ENCODE results near the gene MYBPC3. TPM values are rescaled to one million over a fixed set of nuclear protein-coding genes. Genes with fewer than 3 reads are reported as not detected.

MYBPC3 gene
- total RNA-seq, 4 donors from 2014 or later = 0.21 to 0.57 TPM; not detected in 2

DNA sequence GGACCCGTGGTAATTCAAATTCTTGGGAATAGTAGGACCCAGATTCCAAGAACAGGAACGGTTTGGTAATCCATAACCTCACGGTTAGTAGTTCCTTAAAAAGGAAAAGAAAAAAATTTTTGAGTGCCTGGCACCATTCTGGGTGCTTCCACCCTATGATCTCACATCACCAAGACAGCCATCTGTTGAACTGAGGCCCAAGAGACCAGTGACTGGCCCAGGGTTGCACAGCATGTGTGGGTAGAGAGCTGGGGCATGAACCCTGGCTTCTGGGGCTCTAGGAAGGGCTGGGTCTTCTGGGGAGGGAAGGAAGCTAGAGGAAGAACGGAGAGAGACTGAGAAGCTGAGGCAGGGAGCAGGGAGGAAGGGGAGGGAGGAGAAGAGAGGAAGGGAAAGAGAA, 30.6 kb upstream of the MYBPC3 start:
- DNase-seq (ENCODE audit: low spot score in 2 of 2) = no peak
- H3K27ac ChIP-seq = no peak overlapping the region
- H3K9me3 ChIP-seq = no peaks in the 10 kb centered on the region
- H3K4me3 ChIP-seq = no peak overlapping the region
- WGBS = 62% methylated on average over 4 of the region's 4 CpGs
- peaks cover 7% of the 10 kb centered on the region for H3K4me1 ChIP-seq
- H3K36me3 ChIP-seq = no peaks in the 10 kb centered on the region
- TF ChIP-seq CTCF (IDR thresholded peaks at IDR 0.05) (no peak), EP300 (IDR thresholded peaks at IDR 0.05) (no peak), POLR2A (IDR thresholded peaks at IDR 0.05) (no peak), POLR2AphosphoS5 (IDR thresholded peaks at IDR 0.05) (no peak)
- no peaks in the 10 kb centered on the region for H3K27me3 ChIP-seq

DNA sequence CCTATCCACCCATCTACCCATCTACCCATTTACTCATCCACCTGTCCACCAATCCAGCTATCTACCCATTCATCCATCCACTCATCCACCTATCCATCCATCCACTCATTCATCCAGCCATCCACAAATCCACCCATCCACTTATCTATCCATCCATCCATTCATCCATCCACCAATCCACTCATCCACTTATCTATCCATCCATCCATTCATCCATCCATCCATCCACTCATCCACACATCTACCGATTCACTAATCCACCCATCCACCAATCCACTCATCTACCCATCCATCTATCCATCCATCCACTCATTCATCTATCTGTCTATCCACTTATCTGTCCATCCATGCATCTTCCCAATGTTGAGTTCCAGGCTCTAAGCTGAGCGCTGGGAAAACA, 27.6 kb upstream of the MYBPC3 start:
- no peak overlapping the region for H3K27ac ChIP-seq
- H3K4me3 ChIP-seq = no peak overlapping the region
- no peaks in the 10 kb centered on the region for H3K36me3 ChIP-seq
- no peak for DNase-seq (ENCODE audit: low spot score in 2 of 2)
- WGBS = 95% methylated on average over 2 of the region's 2 CpGs
- H3K4me1 ChIP-seq = peaks cover 3% of the 10 kb centered on the region
- H3K9me3 ChIP-seq = no peaks in the 10 kb centered on the region
- TF ChIP-seq CTCF (IDR thresholded peaks at IDR 0.05) (no peak), POLR2AphosphoS5 (IDR thresholded peaks at IDR 0.05) (no peak), EP300 (IDR thresholded peaks at IDR 0.05) (no peak), POLR2A (IDR thresholded peaks at IDR 0.05) (no peak)
- H3K27me3 ChIP-seq = no peaks in the 10 kb centered on the region

GRCh38 chr11:47379317-47379716, 26.8 kb upstream of the MYBPC3 start:
- no peak for DNase-seq (ENCODE audit: low spot score in 2 of 2)
- no peaks in the 10 kb centered on the region for H3K9me3 ChIP-seq
- 92% methylated on average over 2 of the region's 2 CpGs for WGBS
- no peaks in the 10 kb centered on the region for H3K36me3 ChIP-seq
- TF ChIP-seq POLR2AphosphoS5 (IDR thresholded peaks at IDR 0.05) = no peak
- TF ChIP-seq POLR2A (IDR thresholded peaks at IDR 0.05) = no peak
- TF ChIP-seq CTCF (IDR thresholded peaks at IDR 0.05) = no peak
- TF ChIP-seq EP300 (IDR thresholded peaks at IDR 0.05) = no peak
- H3K4me1 ChIP-seq = peaks cover 3% of the 10 kb centered on the region
- no peak overlapping the region for H3K27ac ChIP-seq
- no peaks in the 10 kb centered on the region for H3K27me3 ChIP-seq
- no peak overlapping the region for H3K4me3 ChIP-seq

GRCh38 chr11:47378836-47379170, 26.3 kb upstream of the MYBPC3 start:
- Histone ChIP-seq H3K4me1 (peaks cover 6% of the 10 kb centered on the region), H3K27ac (peak overlapping the region; percentile 71), H3K27me3 (no peaks in the 10 kb centered on the region), H3K4me3 (no peak overlapping the region), H3K9me3 (no peaks in the 10 kb centered on the region), H3K36me3 (no peaks in the 10 kb centered on the region)
- no peak for DNase-seq (ENCODE audit: low spot score in 2 of 2)
- TF ChIP-seq CTCF (IDR thresholded peaks at IDR 0.05) (no peak), EP300 (IDR thresholded peaks at IDR 0.05) (no peak), POLR2AphosphoS5 (IDR thresholded peaks at IDR 0.05) (no peak), POLR2A (IDR thresholded peaks at IDR 0.05) (no peak)

- H3K27ac ChIP-seq = peak within 1 kb of the TSS; percentile 71
- peak in 1 of 2 donors; percentile 43 for TF ChIP-seq POLR2A (IDR thresholded peaks at IDR 0.05)
- no peak for TF ChIP-seq CTCF (IDR thresholded peaks at IDR 0.05)
- H3K9me3 ChIP-seq = no peaks in the 10 kb centered on the region
- H3K36me3 ChIP-seq = no peaks in the 10 kb centered on the region
- H3K4me3 ChIP-seq = peak within 1 kb of the TSS; percentile 42
- H3K4me1 ChIP-seq = peaks cover 8% of the 10 kb centered on the region
- 73% methylated on average over 17 of the region's 31 CpGs for WGBS
- DNase-seq (ENCODE audit: low spot score in 2 of 2) = peak in 1 of 2 donors; percentile 70
- H3K27me3 ChIP-seq = no peaks in the 10 kb centered on the region
Measured at GRCh38 chr11:47378010-47378835, 25.7 kb upstream of the MYBPC3 start, which contains the start of gene SPI1. TSS of gene SPI1 (minus strand) at chr11:47378547. CDS start at chr11:47378353, 194 bp downstream.
